HG02678 (cell line): ENCODE measurements around the gene DNAH17.

Experiments used
- ATAC-seq: cut with Tn5 transposase; IDR thresholded peaks from one replicate; pipeline ENCODE4 v1.9.1; 2021; ENCODE audit warnings: mild to moderate bottlenecking, moderate library complexity; ENCODE audit not compliant: unreplicated experiment

Gene DNAH17

GRCh38 chr17:78378225-78379130 is 198.7 kb downstream of the DNAH17 start, which contains the start of gene PGS1:
PGS1 (plus strand) TSS chr17:78378649; CDS start chr17:78378666, 17 bp downstream.
- ATAC-seq = peak; percentile 78

DNA sequence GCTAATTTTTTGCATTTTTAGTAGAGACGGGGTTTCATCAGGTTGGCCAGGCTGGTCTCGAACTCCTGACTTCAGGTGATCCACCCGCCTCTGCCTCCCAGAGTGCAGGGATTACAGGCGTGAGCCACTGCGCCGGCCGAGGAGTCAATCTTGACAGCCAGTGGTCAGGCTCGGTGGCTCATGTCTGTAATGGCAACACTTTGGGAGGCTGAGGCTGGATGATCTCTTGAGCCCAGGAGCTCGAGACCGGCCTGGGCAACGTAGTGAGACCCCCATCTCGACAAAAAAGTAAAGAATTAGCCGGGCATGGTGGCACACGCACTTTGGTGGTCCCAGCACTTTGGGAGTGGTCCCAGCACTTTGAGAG is 199.4 kb downstream of the DNAH17 start:
- no peak for ATAC-seq

GRCh38 chr17:78376161-78376560 is 201.0 kb downstream of the DNAH17 start:
- ATAC-seq = no peak

- ATAC-seq = no peak
Measured at GRCh38 chr17:78375401-78376151, 201.6 kb downstream of the DNAH17 start.

DNA sequence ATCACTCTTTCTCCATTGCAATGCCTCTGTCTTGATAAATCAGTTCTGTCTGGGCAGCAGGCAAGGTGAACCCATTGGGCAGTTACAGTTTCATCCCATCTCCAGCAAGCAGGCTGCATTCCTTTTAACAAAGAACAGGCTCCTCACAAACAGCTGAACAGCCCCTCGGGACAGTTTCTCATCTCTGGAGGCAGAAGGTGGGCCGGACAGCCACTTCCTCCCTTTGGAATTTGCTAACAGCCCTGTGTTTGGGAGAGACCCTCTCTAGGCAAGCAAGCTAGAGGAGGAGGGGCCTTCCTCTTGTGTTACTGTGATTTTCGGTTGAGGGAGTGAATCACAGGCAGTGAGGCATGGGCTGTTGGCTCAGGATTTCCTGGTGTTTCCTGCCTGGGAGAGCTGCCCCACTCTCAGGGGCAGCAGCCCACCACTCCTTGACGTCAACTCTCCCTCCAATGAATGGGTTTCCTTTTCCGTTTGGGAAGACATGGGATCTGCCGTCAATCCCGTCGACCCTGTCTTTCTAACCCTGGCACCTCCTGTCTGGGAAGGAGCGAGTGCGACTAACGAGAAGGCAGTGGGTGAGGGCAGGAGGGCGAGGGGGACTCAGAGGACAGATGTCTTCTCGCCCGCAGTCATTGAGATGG is 202.4 kb downstream of the DNAH17 start:
- ATAC-seq = no peak

- ATAC-seq = no peak
Measured at GRCh38 chr17:78374189-78374588, 203.0 kb downstream of the DNAH17 start.
